ENCODE data around the gene LRRC58. TPM values are rescaled to one million over a fixed set of nuclear protein-coding genes. Genes with fewer than 3 reads are reported as not detected.

LRRC58 gene
- polyA plus RNA-seq, 2 of the 4 experiments (the other 2 are of a cell fraction) = 14.8 to 29.9 TPM

DNA sequence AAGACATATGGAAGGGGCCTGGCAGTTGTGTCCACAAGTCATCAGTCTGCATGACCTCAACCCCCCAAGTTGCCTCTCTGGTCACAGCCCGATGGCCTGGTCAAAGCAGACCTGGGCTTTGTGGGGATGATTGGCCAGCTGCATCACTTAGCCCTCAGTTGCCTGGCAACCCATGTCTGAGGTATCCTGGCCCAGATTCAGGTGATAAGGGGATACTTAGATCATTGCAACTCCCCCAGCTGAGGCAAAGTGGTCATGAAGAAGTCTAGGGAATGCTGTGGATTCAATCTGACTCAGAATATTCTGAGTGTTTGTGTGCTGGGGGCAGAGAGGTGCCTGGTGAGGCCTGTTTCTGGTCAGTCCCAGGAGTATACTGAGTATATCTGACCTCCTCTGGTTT is 69.1 kb downstream of the LRRC58 start:
- no peak overlapping the region for H3K4me2 ChIP-seq
- CTCF ChIA-PET = no interaction called here
- no peak for ATAC-seq
- H3K4me3 ChIP-seq = no peak overlapping the region
- H3K9me3 ChIP-seq = no peaks in the 10 kb centered on the region; the same call in 2 of the 3 replicates
- FAIRE-seq = no peak
- no peak for TF ChIP-seq HOXB13 (CRISPR knock-in tag; IDR thresholded peaks at IDR 0.05; ENCODE audit: low read depth)
- H3K27ac ChIP-seq = no peak overlapping the region
- H3K4me1 ChIP-seq = 0 out of 3 replicates have a peak, but pooled peaks cover under 1% of the 10 kb centered on the region
- WGBS (ENCODE audit: missing lambda C conversion rate) = 50% methylated on average over 1 of the region's 1 CpG
- POLR2A ChIA-PET = no interaction called here
- DNase-seq (ENCODE audit: low read depth in 1 of 2, low spot score in 1 of 2) = no peak

DNA sequence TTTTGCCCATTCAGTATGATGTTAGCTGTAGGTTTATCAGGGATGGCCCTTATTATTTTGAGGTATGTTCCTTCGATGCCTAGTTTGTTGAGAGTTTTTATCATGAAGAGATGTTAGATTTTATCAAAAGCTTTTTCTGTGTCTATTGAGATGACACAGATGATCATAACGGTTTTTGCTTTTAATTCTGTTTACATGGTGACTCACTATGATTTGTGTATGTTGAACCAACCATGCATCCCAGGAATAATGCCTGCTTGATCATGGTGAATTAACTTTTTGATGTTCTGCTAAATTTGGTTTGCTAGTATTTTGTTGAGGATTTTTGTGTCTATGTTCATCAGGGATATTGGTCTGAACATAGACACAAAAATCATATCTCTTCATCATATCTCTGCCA is 72.4 kb downstream of the LRRC58 start:
- TF ChIP-seq, protein P1, sequence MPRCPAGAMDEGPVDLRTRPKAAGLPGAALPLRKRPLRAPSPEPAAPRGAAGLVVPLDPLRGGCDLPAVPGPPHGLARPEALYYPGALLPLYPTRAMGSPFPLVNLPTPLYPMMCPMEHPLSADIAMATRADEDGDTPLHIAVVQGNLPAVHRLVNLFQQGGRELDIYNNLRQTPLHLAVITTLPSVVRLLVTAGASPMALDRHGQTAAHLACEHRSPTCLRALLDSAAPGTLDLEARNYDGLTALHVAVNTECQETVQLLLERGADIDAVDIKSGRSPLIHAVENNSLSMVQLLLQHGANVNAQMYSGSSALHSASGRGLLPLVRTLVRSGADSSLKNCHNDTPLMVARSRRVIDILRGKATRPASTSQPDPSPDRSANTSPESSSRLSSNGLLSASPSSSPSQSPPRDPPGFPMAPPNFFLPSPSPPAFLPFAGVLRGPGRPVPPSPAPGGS (IDR thresholded peaks at IDR 0.05) = no peak
- no peak for TF ChIP-seq ZSCAN20 (CRISPR knock-in tag; IDR thresholded peaks at IDR 0.05)
- DNase-seq (ENCODE audit: low read depth in 1 of 2, low spot score in 1 of 2) (no peak), FAIRE-seq (no peak), ATAC-seq (no peak)
- ChIA-PET POLR2A (no interaction called here), CTCF (no interaction called here)
- Histone ChIP-seq H3K4me3 (no peak overlapping the region), H3K9me3 (no peaks in the 10 kb centered on the region; the same call in 2 of the 3 replicates), H3K4me2 (no peak overlapping the region), H3K27ac (no peak overlapping the region), H3K4me1 (peaks cover 5% of the 10 kb centered on the region; the same call in 1 of the 3 replicates)
- WGBS (ENCODE audit: missing lambda C conversion rate) = 30% methylated on average over 2 of the region's 2 CpGs

DNA sequence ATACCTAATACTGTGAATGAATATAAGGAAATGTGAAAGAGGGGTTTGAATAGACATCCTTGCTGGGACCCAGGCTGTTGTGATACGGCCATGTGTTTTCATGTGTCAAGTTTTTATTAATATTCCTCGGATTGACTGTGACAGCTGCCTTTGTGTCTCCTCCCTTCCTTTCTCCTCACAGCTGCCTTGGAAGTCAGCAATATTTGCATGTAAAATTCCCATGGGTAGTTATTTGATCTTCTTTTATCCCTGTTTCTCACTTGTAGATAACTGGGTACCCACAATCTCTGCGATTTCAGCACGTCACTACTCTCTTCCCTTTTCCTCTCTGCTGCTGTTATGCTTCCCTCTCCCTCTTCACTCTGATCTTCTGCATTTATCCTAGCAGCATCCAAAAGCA is 73.5 kb downstream of the LRRC58 start:
- Histone ChIP-seq H3K4me3 (no peak overlapping the region), H3K27ac (no peak overlapping the region), H3K4me1 (peaks cover 5% of the 10 kb centered on the region; the same call in 1 of the 3 replicates), H3K4me2 (no peak overlapping the region), H3K9me3 (no peaks in the 10 kb centered on the region; the same call in 2 of the 3 replicates)
- FAIRE-seq = no peak
- DNase-seq (ENCODE audit: low read depth in 1 of 2, low spot score in 1 of 2) = no peak
- POLR2A ChIA-PET = interaction anchor here (1.6 kb wide), 1 partner anchor 74 kb away, joined by 4 read pairs; the partner anchor contains the start of gene LRRC58
- 54% methylated on average over 4 of the region's 4 CpGs for WGBS (ENCODE audit: missing lambda C conversion rate)
- no peak for ATAC-seq
- CTCF ChIA-PET = interaction anchor here (1.1 to 1.2 kb wide), 3 partner anchors 9 to 31 kb away, joined by 3 to 4 read pairs (median 4); partner anchors contain the start of gene GPR156
- no peak for TF ChIP-seq ESRRA (IDR thresholded peaks at IDR 0.05; ENCODE audit: borderline replicate concordance, low read length)
- TF ChIP-seq, protein P2, sequence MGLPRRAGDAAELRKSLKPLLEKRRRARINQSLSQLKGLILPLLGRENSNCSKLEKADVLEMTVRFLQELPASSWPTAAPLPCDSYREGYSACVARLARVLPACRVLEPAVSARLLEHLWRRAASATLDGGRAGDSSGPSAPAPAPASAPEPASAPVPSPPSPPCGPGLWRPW (IDR thresholded peaks at IDR 0.05) = no peak
- TF ChIP-seq MAFK (IDR thresholded peaks at IDR 0.05; ENCODE audit: partially characterized antibody) = no peak
- TF ChIP-seq RCOR1 (IDR thresholded peaks at IDR 0.05; ENCODE audit: low read depth, low read length) = no peak
- TF ChIP-seq KDM1A (IDR thresholded peaks at IDR 0.05; ENCODE audit: low read depth) = no peak
- TF ChIP-seq FOSB (CRISPR knock-in tag; IDR thresholded peaks at IDR 0.05) = no peak
- no peak for TF ChIP-seq ZC3H11A (IDR thresholded peaks at IDR 0.05)
- TF ChIP-seq, protein P3, sequence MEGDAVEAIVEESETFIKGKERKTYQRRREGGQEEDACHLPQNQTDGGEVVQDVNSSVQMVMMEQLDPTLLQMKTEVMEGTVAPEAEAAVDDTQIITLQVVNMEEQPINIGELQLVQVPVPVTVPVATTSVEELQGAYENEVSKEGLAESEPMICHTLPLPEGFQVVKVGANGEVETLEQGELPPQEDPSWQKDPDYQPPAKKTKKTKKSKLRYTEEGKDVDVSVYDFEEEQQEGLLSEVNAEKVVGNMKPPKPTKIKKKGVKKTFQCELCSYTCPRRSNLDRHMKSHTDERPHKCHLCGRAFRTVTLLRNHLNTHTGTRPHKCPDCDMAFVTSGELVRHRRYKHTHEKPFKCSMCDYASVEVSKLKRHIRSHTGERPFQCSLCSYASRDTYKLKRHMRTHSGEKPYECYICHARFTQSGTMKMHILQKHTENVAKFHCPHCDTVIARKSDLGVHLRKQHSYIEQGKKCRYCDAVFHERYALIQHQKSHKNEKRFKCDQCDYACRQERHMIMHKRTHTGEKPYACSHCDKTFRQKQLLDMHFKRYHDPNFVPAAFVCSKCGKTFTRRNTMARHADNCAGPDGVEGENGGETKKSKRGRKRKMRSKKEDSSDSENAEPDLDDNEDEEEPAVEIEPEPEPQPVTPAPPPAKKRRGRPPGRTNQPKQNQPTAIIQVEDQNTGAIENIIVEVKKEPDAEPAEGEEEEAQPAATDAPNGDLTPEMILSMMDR (IDR thresholded peaks at IDR 0.05) = no peak
- no peak for TF ChIP-seq HOXA7 (CRISPR knock-in tag; IDR thresholded peaks at IDR 0.05)
- TF ChIP-seq FOSL2 (IDR thresholded peaks at IDR 0.05) = no peak
- no peak for TF ChIP-seq FOSL2 (CRISPR knock-in tag; IDR thresholded peaks at IDR 0.05)
- no peak for TF ChIP-seq JUN (IDR thresholded peaks at IDR 0.05)
- no peak for TF ChIP-seq EHF (CRISPR knock-in tag; IDR thresholded peaks at IDR 0.05)
- TF ChIP-seq JUNB (IDR thresholded peaks at IDR 0.05) = no peak
- TF ChIP-seq POLR2A (IDR thresholded peaks at IDR 0.05; ENCODE audit: low read length) = no peak
- TF ChIP-seq, protein P4, sequence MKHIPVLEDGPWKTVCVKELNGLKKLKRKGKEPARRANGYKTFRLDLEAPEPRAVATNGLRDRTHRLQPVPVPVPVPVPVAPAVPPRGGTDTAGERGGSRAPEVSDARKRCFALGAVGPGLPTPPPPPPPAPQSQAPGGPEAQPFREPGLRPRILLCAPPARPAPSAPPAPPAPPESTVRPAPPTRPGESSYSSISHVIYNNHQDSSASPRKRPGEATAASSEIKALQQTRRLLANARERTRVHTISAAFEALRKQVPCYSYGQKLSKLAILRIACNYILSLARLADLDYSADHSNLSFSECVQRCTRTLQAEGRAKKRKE (CRISPR knock-in tag; IDR thresholded peaks at IDR 0.05; ENCODE audit: low read depth) = no peak
- TF ChIP-seq SREBF2 (IDR thresholded peaks at IDR 0.05) = no peak
- TF ChIP-seq EP300 (IDR thresholded peaks at IDR 0.05) = no peak
- TF ChIP-seq, protein P5, sequence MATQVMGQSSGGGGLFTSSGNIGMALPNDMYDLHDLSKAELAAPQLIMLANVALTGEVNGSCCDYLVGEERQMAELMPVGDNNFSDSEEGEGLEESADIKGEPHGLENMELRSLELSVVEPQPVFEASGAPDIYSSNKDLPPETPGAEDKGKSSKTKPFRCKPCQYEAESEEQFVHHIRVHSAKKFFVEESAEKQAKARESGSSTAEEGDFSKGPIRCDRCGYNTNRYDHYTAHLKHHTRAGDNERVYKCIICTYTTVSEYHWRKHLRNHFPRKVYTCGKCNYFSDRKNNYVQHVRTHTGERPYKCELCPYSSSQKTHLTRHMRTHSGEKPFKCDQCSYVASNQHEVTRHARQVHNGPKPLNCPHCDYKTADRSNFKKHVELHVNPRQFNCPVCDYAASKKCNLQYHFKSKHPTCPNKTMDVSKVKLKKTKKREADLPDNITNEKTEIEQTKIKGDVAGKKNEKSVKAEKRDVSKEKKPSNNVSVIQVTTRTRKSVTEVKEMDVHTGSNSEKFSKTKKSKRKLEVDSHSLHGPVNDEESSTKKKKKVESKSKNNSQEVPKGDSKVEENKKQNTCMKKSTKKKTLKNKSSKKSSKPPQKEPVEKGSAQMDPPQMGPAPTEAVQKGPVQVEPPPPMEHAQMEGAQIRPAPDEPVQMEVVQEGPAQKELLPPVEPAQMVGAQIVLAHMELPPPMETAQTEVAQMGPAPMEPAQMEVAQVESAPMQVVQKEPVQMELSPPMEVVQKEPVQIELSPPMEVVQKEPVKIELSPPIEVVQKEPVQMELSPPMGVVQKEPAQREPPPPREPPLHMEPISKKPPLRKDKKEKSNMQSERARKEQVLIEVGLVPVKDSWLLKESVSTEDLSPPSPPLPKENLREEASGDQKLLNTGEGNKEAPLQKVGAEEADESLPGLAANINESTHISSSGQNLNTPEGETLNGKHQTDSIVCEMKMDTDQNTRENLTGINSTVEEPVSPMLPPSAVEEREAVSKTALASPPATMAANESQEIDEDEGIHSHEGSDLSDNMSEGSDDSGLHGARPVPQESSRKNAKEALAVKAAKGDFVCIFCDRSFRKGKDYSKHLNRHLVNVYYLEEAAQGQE (IDR thresholded peaks at IDR 0.05) = no peak

Measured in A549 (cell line).